Cardiac septum (tissue), 1 donor: Measurements from ENCODE around the gene DNAJC12. TPM values are rescaled to one million over a fixed set of nuclear protein-coding genes. Genes with fewer than 3 reads are reported as not detected.
"Not testable (repeated sequence)": the region's sequence is repeated elsewhere in the genome, so short reads cannot be mapped to it uniquely, and the experiment has no call there.

Experiments
- DNase-seq: peaks from one replicate; pipeline ENCODE4 v3.0.0-alpha.2; 2020; ENCODE audit warnings: low spot score
- intact Hi-C: fragments of 100-400 bp; cut with DNase I; formaldehyde crosslinking; loops from one replicate; pipeline ENCODE4 v1.14.0; 2022
- total RNA-seq: library from RNA; stranded (reverse); fragmentation: NEBNext Ultra II Directional; extraction: Animal tissue kit (Norgen Biotek cat#: 25700); gene quantifications from one replicate; pipeline ENCODE4 v1.2.1, GENCODE V29; 2021
- donor health status: DM: no; HTN: no; CAD: no.

The DNAJC12 gene
- total RNA-seq, 1 donor from 2014 or later = 4.0 TPM

DNA sequence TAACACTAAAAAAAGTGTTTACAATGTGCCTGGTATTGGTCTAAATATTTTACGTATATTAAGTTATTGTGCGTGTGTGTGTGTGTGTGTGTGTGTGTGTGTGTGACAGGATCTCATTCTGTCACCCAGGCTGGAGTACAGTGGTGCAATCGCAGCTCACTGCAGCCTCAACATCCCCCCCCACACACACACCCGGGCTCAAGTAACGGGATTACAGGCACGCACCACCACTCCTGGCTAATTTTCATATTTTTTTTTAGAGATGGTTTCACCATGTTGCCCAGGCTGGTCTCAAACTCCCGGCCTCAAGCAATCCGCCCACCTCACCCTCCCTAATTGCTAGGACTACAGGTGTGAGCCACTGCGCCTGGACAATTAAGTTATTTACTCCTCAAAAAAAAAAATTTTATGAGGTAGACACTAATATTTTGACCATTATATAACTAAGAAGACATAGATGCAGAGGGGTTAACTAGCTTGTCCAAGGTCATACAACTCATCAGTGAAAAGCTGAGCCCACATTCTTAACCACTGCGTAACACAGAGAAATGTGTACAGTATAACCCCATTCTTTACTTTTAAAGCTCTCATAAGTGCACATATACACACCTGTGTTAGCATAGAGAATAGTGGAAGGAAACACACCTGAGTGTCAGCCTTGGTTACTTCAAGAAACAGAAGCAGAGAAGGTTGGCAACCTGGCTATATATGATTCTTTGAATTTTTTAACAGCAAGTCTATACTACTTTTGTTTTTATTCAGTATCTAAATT lies 35.0 kb downstream of the DNAJC12 start:
- DNase-seq = no peak

GRCh38 chr10:67801118-67801517 lies 36.9 kb downstream of the DNAJC12 start:
- DNase-seq = no peak
- intact Hi-C loops = no loop called here

More for the DNA sequence above, 35.0 kb downstream of the DNAJC12 start:
- intact Hi-C loops = no loop called here

- intact Hi-C loops = no loop called here
- no peak for DNase-seq
These were observed 43.0 kb downstream of the DNAJC12 start for GRCh38 chr10:67794909-67795460.

DNA sequence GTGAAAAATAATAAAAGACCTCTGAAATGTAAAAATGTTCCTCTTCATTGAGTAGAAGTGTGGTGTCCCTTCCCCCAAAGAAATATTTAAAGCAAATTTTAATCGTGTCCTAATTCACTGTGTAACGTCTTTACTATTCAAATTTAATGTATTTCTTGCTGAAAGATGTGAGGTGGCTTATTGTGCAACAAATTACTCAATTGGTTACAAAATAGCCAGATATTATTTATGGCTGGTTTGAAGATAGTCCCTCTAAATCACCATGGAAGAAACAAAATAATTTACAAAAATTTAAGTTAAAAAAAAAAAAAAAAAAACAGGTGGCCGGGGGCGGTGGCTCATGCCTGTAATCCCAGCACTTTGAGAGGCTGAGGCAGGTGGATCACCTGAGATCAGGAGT lies 43.7 kb downstream of the DNAJC12 start:
- intact Hi-C loops = no loop called here
- no peak for DNase-seq

- DNase-seq = no peak
- intact Hi-C loops = no loop called here
These were observed 44.7 kb downstream of the DNAJC12 start for GRCh38 chr10:67793313-67793712.

DNA sequence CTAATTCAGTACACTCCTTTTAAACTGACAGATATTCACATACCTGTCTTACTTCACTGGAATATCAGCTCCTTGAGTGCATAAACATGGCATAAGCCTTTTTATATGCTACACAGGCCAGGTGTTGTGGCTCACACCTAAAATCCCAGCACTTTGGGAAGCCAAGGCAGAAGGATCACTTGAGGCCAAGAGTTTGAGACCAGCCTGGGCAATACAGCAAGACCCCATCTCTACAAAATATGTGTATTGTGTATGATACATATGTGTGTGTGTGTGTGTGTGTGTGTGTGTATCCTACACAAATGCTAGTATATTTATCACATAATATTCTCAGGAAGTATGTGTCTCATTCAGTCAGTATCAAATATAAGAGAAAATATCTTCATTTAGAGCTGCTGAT lies 45.3 kb downstream of the DNAJC12 start:
- no peak for DNase-seq
- intact Hi-C loops = no loop called here

DNA sequence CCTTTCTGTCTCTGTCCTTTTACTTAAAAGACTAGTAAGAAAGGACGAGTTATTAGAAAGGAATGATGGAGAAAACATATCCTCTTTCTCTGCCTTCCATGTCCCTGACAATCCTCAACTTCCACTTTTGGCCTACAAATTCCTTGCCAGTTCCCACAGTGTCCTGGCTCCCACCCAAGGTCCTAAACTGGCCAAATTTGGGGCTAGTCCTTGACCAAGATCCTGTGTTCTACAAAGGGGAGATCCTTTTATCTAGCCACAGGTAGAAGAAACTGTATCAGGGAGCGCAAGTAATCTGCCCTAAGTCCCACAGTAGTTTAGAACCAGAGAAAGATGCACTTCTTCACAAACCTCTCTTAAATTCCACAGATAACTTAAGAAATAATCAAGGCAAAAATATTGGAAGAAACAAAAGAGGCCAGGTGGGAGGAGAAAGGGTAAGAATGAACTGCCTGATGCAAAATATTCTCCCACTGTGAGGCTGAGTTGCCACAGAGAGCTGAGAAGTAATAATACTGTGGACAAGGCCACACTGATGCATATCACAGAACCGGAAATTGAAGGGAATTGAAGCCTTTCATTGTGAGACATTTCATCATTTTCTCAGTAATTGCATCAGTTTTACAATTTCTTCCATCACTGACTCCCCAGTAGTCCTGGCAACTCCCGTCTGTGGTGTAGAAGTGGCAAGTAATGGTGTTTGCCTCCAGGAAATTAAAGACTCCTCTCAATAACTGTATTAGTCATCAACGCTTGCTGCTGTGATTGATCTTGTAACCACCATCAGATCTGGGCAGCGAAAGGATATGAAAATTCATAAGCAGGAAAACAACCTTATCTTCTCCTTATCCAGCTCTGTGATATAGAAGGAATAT lies 47.2 kb downstream of the DNAJC12 start:
- DNase-seq = no peak
- intact Hi-C loops = no loop called here

DNA sequence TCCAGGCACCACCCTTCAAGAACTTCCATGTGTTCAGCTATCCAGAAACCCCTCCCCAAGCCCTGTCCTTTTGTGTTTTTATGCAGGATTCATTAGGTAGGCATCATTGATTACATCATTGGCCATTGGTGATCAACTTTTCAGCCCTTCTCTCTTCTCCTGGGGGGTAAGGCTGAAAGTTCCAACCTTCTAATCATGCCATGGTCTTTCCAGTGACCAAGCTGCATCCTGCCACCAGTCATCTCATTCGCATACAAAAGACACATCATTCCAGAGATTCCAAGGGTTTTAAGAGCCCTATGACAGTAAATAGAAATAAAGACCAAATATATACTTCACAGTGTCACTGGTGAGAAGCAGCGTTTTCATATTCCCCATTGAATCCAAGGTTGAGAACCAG lies 48.2 kb downstream of the DNAJC12 start:
- intact Hi-C loops = no loop called here
- no peak for DNase-seq

DNA sequence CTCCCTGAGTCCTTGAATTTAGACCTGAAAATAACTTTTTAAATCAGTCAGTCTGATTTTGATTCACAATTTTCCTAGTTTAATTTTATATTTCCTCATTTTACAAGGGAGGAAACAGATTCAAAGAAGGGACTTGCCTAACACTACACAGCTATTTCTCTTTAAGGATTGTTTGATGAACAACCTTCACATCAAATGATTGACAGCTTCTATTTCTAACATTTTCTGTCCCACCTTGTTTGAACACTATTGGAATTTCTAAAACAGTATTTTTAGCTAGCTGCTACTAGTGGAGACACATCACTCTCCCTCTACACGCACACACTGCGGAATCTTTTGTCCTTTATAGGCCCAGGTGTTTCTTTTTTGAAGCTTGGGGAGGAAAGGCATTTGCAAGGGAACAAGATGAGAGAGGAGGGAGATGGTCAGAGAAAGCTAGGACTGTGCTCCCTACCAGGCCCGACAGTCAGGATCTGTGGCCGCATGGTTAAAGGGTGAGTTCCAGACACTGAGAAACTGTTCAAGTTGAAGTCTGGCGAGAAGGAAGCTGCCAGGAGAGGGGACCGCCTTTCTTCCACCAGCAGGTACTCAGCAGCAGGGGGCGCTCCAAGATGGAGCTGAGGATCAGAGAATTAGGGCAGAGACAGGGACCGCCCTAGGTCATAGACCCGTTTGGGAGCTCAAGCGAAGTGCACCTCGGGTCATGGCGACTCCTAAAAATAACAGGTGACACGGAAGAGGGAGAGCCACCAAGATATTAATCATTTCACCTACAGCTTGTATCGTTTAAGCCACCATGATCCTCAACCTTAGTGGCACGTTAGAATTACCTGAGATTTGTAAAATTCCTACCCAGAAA lies 49.7 kb downstream of the DNAJC12 start:
- no peak for DNase-seq
- intact Hi-C loops = no loop called here

DNA sequence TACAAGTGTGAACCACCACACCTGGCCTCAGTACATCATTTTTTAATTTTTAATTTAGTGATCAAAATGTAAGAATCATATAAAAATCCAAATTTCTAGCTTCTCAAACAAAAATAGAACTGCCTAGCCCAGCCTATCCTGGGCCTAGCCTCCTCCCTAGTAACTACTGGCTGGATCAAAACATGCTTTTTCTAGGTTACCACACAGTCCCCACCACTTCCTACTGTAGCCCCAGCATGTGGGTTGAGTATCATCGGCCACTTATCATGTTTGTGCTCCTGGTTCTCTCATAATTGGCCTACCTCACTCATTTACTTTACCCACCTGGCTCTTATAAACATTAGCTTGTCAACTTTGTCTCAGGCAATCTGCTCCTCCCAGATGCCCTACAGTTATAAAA lies 52.9 kb downstream of the DNAJC12 start:
- no peak for DNase-seq
- intact Hi-C loops = no loop called here

DNA sequence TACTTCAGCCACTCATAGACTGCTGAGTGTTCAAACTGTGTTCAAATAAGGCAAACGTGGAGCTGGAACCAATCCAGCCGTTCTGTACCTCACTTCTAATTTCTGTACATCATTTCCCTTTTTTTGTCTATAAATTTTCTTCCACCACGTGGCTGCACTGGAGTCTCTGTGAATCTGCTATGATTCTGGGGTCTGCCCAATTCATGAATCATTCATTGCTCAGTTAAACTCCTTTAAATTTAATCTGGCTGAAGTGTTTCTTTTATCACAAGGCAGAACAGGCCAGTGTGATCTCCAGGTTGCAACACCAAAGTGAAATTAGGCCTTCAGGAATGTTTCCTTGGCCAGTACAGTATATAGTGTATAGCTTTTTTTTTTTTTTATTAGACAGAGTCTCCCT lies 53.5 kb downstream of the DNAJC12 start:
- DNase-seq = no peak
- intact Hi-C loops = no loop called here

- no peak for DNase-seq
- intact Hi-C loops = no loop called here
These were observed 54.2 kb downstream of the DNAJC12 start for GRCh38 chr10:67783606-67784294.

DNA sequence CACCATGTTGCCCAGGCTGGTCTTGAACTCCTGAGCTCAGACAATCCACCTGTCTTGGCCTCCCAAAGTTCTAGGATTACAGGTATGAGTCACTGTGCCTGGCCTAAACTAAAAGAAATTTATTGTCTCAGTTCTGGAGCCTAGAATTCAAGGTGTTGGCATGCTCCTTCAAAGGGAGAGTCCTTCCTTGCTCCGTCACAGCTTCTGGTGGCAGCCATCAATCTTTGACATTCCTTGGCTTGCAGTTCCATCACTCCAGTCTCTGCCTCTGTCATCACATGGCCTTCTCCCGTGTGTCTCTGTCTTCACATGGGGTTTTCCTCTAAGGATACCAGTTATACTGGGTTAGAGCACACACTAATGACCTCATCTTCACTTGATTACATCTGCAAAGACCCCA lies 55.5 kb downstream of the DNAJC12 start:
- no peak for DNase-seq
- intact Hi-C loops = no loop called here

- intact Hi-C loops = no loop called here
- DNase-seq = no peak
These were observed 57.0 kb downstream of the DNAJC12 start for GRCh38 chr10:67780759-67781538.

- intact Hi-C loops, DNase-seq: not testable (repeated sequence)
These were observed 57.8 kb downstream of the DNAJC12 start for GRCh38 chr10:67780204-67780621.

GRCh38 chr10:67779465-67780203 lies 58.4 kb downstream of the DNAJC12 start:
- DNase-seq = no peak
- intact Hi-C loops = loop anchor here (2.0 to 10.0 kb wide), 3 partner anchors 81 to 245 kb away; no protein-coding TSS in a partner anchor

DNA sequence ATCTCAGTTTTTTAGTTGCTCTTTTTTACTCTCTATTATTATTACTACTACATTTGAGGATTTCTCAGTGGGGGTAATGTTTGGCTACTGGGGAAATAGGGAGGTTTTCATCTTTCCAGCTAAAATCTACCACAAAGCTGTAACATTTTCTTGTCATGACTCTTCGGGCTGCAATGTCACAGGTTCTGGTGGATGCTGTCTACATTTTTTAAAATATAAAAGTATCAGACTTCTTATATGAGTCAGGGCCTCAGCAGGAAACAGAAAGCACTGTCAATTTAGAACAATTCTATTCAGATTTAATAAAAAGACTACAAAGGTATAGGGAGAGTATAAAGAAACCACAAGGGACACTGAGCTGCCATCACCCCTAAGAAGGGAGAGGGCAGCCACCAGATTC lies 61.6 kb downstream of the DNAJC12 start:
- no peak for DNase-seq

More for the DNA sequence above, 61.6 kb downstream of the DNAJC12 start:
- intact Hi-C loops = loop anchor here (10.0 kb wide), 1 partner anchor 242 kb away; no protein-coding TSS in a partner anchor
